ENCODE data around the gene HSF4.
"Not testable (repeated sequence)": the region's sequence is repeated elsewhere in the genome, so short reads cannot be mapped to it uniquely, and the experiment has no call there.

Gene HSF4
- total RNA-seq = 0.71 to 18.7 (median 14.1) reads per million in 3 experiments

- DNase-seq = no peak
Measured at GRCh38 chr16:67164599-67165061, at the start of gene HSF4. Gene HSF4 (plus strand): TSS chr16:67164745. CDS start chr16:67164812, 67 bp downstream.

DNA sequence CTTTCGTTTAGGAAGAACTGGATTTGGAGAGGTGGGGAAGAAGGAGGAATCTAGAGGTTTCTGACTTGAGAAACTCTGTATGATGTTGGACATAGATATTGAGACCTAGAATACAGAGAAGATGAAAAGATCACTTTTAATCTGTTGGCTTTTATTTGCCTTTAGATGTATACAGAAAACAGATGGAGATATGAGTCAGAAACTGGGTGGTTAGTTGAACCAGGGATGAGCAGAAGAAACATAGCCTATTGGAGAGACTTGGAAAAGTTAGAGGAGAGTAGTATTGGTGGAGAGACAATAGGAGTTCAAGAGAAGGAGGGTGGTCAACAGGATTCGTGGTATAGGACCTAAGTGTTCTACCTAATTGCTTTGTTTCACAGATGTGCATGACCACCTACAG is 49.8 kb upstream of the HSF4 start:
- no peak for DNase-seq

DNA sequence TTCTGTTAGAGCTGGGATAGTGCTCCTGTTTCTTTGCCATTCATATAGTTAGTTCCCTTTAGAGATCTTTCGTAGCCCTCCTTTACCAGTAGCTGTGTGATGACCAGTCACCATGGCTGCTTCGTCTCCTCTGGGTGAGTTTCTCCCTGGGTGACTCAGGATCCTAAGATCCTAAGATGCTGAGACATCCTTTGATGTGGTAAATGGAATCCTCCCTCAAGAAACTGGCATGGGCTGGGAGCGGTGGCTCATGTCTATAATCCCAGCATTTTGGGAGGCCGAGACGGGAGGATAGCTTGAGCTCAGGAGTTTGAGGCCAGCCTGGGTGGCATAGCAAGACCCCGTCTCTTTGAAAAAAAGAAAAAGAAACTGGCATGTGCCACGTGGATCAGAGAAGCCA is 48.9 kb upstream of the HSF4 start:
- DNase-seq = no peak

GRCh38 chr16:67116388-67117311 is 47.9 kb upstream of the HSF4 start:
- no peak for DNase-seq

GRCh38 chr16:67117716-67118115 is 46.8 kb upstream of the HSF4 start:
- DNase-seq = no peak

- DNase-seq = no peak
Measured at GRCh38 chr16:67120025-67120424, 44.5 kb upstream of the HSF4 start.

GRCh38 chr16:67122799-67123198 is 41.7 kb upstream of the HSF4 start:
- not testable (repeated sequence) for DNase-seq

DNA sequence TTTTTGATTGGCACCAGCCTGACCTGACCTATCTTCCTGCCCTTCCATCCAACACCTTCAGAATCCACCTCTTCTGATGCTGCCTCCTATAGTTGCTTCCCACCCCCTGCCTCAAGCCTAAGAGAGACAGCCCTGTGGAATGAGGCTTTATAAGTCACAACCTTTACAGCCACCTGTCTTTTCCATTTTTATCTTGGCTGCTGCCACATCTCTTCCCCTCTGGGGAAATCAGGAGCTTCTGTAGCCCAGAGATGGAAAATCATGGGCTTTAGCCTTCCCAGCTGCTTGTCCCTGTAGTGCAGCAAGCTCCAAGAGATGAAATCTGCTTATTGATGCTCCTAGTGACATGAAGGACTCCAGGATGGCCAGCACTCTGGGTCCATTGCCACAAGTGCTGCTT is 36.1 kb upstream of the HSF4 start:
- no peak for DNase-seq

- no peak for DNase-seq
Measured at GRCh38 chr16:67128887-67129286, 35.7 kb upstream of the HSF4 start.

- no peak for DNase-seq
Measured at GRCh38 chr16:67129422-67129821, 35.1 kb upstream of the HSF4 start.

DNA sequence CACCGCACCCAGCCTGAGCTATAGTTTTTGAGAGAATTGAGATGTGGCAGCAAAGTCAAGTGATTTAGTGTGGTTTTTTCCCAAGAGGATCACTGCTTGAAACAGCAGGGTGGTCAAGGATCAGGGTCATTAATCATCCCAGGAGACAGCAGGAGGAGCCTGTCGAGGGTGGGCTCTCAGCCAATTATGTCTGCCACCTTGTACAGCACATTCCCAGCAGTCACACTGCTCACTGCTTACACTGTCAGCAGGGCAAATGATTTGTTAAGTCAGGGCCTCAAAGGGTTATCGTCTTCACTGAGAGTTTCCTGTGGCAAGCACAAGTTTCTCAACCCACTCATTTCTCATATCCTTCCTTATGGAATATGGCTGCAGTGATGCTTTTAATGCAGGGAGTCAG is 26.9 kb upstream of the HSF4 start:
- DNase-seq = no peak

GRCh38 chr16:67141391-67141790 is 23.2 kb upstream of the HSF4 start:
- no peak for DNase-seq

DNA sequence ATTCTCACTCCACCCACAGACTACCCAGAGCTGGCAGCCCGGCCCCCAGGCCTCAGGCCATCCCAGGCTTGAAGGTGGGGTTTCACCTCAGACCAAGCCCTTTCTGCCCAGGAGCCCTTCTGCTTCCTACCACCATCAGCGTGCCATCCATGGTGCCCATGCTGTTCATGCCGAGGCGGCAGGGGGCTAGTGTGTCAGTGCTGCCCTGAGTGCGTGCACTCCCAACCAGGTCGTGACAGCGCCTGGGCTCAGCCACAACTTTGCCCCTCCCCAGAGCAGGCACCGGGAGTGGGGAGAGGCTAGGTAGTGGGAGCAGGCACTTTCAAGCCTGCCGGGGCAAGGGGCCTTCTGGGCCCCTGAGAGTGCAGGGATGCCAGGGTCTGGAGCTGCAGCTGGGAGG is 22.2 kb upstream of the HSF4 start:
- DNase-seq = no peak

DNA sequence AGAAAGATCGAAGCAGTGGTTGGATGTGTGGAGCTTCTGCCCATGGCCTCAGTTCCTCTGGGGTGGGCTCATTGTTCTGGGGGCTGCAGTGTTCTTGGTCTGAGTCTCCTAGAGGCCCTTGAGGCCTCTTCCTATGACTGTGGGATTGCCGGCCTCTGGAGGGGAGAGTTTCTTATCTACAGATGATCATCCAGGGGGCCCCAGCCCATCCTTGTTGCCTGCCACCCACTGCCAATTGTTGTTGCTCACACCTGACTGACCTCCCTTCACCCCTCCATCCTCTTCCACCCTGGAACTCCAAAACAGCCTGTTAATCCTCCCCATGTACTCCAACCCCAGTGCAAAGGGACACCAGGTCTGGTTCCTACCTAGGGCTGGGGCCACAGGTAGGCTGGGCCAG is 19.6 kb upstream of the HSF4 start:
- DNase-seq = no peak

- no peak for DNase-seq
Measured at GRCh38 chr16:67145746-67146145, 18.8 kb upstream of the HSF4 start.

DNA sequence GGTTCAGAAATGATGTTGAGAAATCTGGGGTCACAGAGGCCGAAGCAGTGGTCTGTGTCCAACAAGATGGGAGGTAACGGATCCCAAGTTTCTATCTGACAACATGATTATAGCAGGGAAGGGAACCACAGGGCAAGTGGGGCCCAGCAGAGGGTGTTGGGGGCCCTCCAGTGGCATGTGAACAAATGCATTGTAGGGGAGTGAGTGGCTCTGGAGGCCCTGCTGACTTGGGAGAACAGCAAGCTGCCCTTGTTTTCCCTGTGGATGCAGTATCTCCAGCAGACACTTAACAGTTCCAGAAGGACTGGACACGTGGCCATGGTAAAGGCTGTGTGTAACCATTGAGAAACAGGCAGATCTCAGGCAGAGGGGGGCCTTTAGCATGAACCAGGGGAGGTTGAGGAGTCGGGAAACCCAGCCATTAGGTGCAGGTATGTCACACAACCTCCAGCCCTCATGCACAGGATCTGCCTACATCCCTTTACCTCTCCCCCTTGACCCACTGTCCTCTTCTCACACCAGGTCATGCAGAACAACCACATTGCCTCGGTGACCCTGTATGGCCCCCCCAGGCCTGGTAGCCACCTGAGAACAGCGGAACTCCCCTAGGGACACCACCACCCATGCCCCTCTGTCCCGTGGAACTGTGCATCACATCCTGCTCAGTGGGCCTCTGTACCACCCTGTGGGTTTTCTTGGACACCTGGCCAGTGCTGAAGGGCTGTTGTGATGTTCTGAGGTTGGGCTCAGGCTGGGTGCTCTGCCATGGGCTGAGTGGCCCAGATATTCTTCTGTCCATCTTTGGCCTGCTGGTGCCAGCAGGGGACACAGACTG is 17.8 kb upstream of the HSF4 start:
- no peak for DNase-seq

DNA sequence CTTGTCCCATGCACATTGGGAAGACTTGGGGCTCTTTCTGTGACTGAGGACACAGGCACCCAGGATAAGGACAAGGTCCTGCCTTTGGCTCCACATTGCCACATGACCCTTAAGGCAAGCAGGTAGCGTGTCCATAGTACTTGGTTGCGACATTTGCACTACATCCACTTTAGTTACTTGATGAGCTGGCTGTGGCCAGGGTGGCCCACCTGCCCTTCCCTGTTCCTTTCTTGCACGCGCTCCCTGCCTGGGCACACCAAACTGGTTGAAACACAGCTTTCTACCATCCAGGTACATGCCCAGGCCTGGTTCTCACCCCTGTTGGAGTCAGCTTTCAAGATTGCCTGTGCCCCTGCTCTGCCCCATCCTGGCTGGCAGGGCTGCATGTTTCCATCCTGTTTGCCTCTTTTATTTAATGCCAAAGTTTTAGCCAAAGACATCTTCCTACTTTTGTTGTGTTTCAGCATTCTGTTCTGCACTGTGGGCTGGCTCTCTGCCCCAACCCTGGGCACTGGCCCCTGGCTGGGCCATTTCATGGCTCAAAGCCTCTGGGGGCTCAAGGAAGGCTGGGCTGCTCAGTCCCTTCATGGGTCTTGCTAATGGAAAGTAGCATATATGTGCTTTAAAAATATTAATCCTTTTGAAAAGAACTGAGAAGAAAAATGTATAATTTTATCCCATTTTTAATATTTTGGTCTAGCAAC is 17.0 kb upstream of the HSF4 start:
- no peak for DNase-seq

- DNase-seq = no peak
Measured at GRCh38 chr16:67148221-67148620, 16.3 kb upstream of the HSF4 start.

GRCh38 chr16:67148656-67149275 is 15.8 kb upstream of the HSF4 start:
- no peak for DNase-seq

DNA sequence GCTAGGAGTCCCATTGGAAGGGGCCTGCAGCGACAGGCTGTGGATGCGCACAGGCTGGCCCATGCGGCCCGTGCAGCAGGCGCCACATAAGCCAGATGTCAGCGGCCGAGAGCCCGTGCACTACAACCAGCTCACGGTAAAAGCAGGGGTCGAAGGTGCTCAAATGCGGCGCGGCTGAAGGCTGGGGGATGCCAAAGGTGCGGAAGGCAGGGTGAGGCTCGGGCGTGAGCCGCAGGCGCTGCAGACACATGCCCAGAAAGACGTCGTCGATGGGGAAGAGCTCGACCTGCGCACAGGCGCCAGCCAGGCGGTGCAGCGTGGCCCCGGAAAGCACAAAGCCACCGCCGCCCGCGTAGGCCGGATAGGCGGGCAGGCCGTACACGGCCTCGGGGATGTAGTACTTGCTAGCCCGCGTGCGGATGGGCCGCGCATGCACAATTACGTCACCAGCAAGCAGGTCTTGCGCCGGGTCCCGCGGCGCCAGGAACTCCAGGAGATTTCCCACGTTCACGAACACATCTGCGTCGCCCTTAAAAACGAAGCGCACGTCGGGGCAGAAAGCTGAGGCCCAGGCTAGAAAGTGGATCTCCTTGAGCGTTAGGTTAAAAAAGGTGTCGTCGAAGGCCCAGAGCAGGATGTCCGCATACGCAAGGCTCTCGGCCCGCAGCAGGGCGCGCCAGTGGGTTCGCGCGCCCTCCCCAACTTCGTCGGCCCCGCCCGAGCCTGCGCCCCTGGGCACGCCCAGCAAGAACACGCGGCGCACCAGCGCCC is 15.1 kb upstream of the HSF4 start:
- DNase-seq = no peak

- peak; percentile 30 for DNase-seq
Measured at GRCh38 chr16:67150047-67150832, 14.3 kb upstream of the HSF4 start.

All from central memory CD4-positive, alpha-beta T cell (primary cell).